Panc1 (cell line): ENCODE results near the gene ADCY4. TPM values are rescaled to one million over a fixed set of nuclear protein-coding genes. Genes with fewer than 3 reads are reported as not detected.

Experiments
- ATAC-seq: fragments of 200-7000 bp; cut with Tn5 transposase; 2 replicates; pipeline ENCODE4 v1.9.1; 2020; ENCODE audit warnings: mild to moderate bottlenecking, moderate library complexity
- BruUV-seq: library from RNA; stranded (reverse); fragments of 400-500 nt; replicated peaks from 2 replicates; lab custom pipeline; 2021; lab: Mats Ljungman, UMichigan
- CTCF ChIA-PET: fragments of 300-600 bp; sonication (Branson Sonifier 250); formaldehyde crosslinking; loops from one replicate; lab custom pipeline; 2022; ENCODE audit warnings: antibody characterized with exemption; lab: Charles Lee
- POLR2A ChIA-PET: fragments of 300-600 bp; sonication (Branson Sonifier 250); formaldehyde crosslinking; loops from one replicate; lab custom pipeline; 2022; ENCODE audit warnings: antibody characterized with exemption; lab: Charles Lee
- DNase-seq: peaks from one replicate; pipeline ENCODE4 v3.0.0-alpha.2; 2010; ENCODE audit warnings: low read depth, low spot score
- H3K27ac ChIP-seq: 2 replicates; pipeline ENCODE4 v1.5.1; 2011; ENCODE audit warnings: mild to moderate bottlenecking, low read length, inconsistent platforms
- H3K27me3 ChIP-seq: fragments of 200-500 bp; sonication (Bioruptor generic); 2 replicates; pipeline ENCODE4 v1.6.0; 2014; ENCODE audit warnings: low read length, inconsistent platforms; ENCODE audit not compliant: control insufficient read depth, insufficient read depth
- H3K36me3 ChIP-seq: fragments of 200-500 bp; sonication (Bioruptor generic); 2 replicates; pipeline ENCODE4 v1.5.1; 2014; ENCODE audit warnings: inconsistent platforms, mild to moderate bottlenecking, low read length, moderate library complexity; ENCODE audit not compliant: control insufficient read depth, insufficient read depth
- H3K4me1 ChIP-seq: 2 replicates; pipeline ENCODE4 v1.5.1; 2011; ENCODE audit warnings: inconsistent platforms, mild to moderate bottlenecking, low read length, moderate library complexity; ENCODE audit not compliant: control insufficient read depth, insufficient read depth
- H3K4me3 ChIP-seq, 2 experiments: 2 replicates each; pipeline ENCODE4 v1.5.1; 2011 to 2012; ENCODE audit warnings: low read depth in 2 of 2, low read length in 2 of 2, mild to moderate bottlenecking in 2 of 2, inconsistent platforms in 1 of 2, moderate library complexity in 1 of 2
- H3K9me3 ChIP-seq: fragments of 200-500 bp; sonication (Bioruptor generic); 2 replicates; pipeline ENCODE4 v1.5.1; 2014; ENCODE audit warnings: low read depth, mild to moderate bottlenecking, inconsistent platforms, low read length, moderate library complexity; ENCODE audit not compliant: control insufficient read depth, insufficient read depth
- POLR2AphosphoS5 ChIP-seq: IDR thresholded peaks from 2 replicates; pipeline ENCODE4 v1.6.1; 2012; ENCODE audit warnings: mild to moderate bottlenecking, low read depth, low read length, moderate library complexity
- SIN3A ChIP-seq: IDR thresholded peaks from 2 replicates; pipeline ENCODE4 v1.6.1; 2012; ENCODE audit warnings: low read depth, mild to moderate bottlenecking, low read length, moderate library complexity, borderline replicate concordance; ENCODE audit not compliant: insufficient read depth
- TCF7L2 ChIP-seq: IDR thresholded peaks from 2 replicates; pipeline ENCODE4 v1.6.1; 2011; ENCODE audit warnings: mild to moderate bottlenecking, low read depth, low read length, inconsistent platforms
- in situ Hi-C: cut with HindIII; loops from 2 replicates; pipeline ENCODE4 v1.10.0; 2016; ENCODE audit warnings: low sequenced_read_pairs, low pct_unique_long_range_greater_than_20kb
- intact Hi-C: fragments of 100-400 bp; cut with micrococcal nuclease; formaldehyde crosslinking; loops from one replicate; pipeline ENCODE4 v1.10.0; 2022; ENCODE audit not compliant: unreplicated experiment
- total RNA-seq: library from RNA; stranded (reverse); gene quantifications from one replicate; pipeline ENCODE4 v1.2.1, GENCODE V29; 2021; ENCODE audit not compliant: unreplicated experiment
- TF ChIP-seq, protein P1 (sequence below), 2 experiments: IDR thresholded peaks; 2 replicates each; pipeline ENCODE4 v1.6.1; 2011 to 2012; ENCODE audit warnings: low read depth in 2 of 2, control low read depth in 1 of 2, low read length in 1 of 2, mild to moderate bottlenecking in 1 of 2, moderate library complexity in 1 of 2; ENCODE audit not compliant: insufficient read depth in 1 of 2
- TF ChIP-seq, protein P2 (sequence below): fragments of 450-650 bp; IDR thresholded peaks from 2 replicates; pipeline ENCODE4 v1.5.1; 2017; ENCODE audit warnings: mild to moderate bottlenecking

The ADCY4 gene
- total RNA-seq, 1 experiment from 2014 or later: 0.21 TPM

DNA sequence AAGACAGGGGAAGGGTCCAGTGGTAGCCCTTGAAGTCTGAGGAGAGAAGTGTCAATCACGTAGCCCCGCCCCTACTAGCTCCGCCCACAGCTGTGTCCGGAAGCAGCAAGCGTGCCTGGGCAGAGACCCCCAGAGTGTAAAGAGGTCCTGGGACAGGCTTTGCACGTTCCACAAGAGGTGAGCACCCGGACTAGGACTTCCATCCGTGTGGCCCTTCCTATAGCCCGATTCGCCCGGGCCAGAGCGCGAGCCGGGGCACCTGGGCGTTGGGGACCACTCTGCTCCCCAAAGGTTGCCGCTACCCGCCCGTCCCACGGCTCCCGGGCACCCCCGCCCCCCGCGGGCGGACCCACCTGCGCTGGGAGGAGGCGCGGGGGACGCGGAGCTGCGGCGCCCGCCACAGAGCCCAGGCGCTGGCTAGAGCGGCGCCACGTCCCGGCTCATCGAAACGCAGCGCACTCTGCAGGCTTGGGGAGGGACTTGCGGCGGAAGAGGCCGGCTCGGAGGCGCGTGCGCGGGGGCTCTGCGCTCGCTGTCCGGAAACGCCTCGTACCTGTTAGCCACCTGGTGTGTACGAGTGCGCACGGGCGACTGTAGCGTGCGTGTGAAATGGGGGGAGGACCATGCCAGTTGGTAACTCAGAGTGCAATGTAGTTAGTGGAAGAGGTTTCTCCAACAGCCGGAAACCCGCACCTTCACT, 63.6 kb downstream of the ADCY4 start, which contains the start of gene RABGGTA:
Gene RABGGTA (minus strand): TSS at position 464 of the 700 bp plus-strand sequence. CDS start 482 bp downstream, outside the sequence.
- H3K4me1 ChIP-seq: peaks cover 3% of the 10 kb centered on the region; the same call in 1 of the 2 replicates
- ATAC-seq (peak; percentile 99), DNase-seq (peak; percentile 25)
- H3K27ac ChIP-seq: peak within 1 kb of the TSS; percentile 85
- H3K4me3 ChIP-seq: peak within 1 kb of the TSS; percentile 81 to 82
- BruUV-seq: no TSS peak
- H3K9me3 ChIP-seq: no peaks in the 10 kb centered on the region
- ChIA-PET CTCF (interaction anchor here (0.6 to 1.4 kb wide), 4 partner anchors 29 to 162 kb away, joined by 3 to 6 read pairs (median 4); partner anchors contain the start of gene TINF2), POLR2A (no interaction called here)
- in situ Hi-C loops (no loop called here), intact Hi-C loops (no loop called here)
- no peaks in the 10 kb centered on the region for H3K27me3 ChIP-seq
- no peaks in the 10 kb centered on the region for H3K36me3 ChIP-seq
- TF ChIP-seq, protein P1, sequence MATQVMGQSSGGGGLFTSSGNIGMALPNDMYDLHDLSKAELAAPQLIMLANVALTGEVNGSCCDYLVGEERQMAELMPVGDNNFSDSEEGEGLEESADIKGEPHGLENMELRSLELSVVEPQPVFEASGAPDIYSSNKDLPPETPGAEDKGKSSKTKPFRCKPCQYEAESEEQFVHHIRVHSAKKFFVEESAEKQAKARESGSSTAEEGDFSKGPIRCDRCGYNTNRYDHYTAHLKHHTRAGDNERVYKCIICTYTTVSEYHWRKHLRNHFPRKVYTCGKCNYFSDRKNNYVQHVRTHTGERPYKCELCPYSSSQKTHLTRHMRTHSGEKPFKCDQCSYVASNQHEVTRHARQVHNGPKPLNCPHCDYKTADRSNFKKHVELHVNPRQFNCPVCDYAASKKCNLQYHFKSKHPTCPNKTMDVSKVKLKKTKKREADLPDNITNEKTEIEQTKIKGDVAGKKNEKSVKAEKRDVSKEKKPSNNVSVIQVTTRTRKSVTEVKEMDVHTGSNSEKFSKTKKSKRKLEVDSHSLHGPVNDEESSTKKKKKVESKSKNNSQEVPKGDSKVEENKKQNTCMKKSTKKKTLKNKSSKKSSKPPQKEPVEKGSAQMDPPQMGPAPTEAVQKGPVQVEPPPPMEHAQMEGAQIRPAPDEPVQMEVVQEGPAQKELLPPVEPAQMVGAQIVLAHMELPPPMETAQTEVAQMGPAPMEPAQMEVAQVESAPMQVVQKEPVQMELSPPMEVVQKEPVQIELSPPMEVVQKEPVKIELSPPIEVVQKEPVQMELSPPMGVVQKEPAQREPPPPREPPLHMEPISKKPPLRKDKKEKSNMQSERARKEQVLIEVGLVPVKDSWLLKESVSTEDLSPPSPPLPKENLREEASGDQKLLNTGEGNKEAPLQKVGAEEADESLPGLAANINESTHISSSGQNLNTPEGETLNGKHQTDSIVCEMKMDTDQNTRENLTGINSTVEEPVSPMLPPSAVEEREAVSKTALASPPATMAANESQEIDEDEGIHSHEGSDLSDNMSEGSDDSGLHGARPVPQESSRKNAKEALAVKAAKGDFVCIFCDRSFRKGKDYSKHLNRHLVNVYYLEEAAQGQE (IDR thresholded peaks at IDR 0.05; ENCODE audit: insufficient read depth in 1 of 2, low read depth in 2 of 2, low read length in 1 of 2): peak in 1 of 2 experiments; percentile 37; a peak in 1 of 4 replicates
- TF ChIP-seq TCF7L2 (peak; percentile 18; the same call in 1 of the 2 replicates), POLR2AphosphoS5 (peak; percentile 70; the same call in 1 of the 2 replicates), SIN3A (no peak)
- TF ChIP-seq, protein P2, sequence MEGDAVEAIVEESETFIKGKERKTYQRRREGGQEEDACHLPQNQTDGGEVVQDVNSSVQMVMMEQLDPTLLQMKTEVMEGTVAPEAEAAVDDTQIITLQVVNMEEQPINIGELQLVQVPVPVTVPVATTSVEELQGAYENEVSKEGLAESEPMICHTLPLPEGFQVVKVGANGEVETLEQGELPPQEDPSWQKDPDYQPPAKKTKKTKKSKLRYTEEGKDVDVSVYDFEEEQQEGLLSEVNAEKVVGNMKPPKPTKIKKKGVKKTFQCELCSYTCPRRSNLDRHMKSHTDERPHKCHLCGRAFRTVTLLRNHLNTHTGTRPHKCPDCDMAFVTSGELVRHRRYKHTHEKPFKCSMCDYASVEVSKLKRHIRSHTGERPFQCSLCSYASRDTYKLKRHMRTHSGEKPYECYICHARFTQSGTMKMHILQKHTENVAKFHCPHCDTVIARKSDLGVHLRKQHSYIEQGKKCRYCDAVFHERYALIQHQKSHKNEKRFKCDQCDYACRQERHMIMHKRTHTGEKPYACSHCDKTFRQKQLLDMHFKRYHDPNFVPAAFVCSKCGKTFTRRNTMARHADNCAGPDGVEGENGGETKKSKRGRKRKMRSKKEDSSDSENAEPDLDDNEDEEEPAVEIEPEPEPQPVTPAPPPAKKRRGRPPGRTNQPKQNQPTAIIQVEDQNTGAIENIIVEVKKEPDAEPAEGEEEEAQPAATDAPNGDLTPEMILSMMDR: peak; percentile 86

DNA sequence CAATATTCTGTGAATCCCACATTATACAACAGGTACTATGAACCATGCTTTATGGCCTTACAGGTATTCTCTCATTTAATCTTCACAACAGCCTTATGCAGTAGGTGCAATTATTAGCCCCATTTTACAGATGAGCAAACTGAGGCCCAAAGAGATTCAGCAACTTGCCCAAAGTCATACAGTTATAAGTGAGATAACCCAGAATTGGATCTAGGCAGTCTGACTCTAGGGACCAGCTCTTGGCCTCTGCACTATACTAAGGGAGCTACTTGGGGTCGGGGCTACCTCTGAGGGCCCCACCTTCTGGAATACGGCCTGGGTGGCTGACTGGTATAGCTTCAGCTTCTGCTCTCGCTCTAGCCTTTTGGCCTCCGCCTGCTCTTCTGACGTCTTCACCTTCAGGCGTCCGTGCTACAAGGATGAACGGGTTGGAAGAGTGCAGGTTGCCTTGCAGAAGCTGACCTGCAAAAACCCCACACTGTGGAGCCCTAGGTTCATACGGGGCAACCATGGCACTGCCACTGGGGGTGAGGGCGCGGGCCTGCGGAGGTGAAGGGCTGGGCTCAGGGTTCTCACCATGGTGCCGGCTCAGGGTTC, 64.2 kb downstream of the ADCY4 start:
- H3K4me1 ChIP-seq: peaks cover 3% of the 10 kb centered on the region; the same call in 1 of the 2 replicates
- DNase-seq: no peak
- intact Hi-C loops: no loop called here
- TF ChIP-seq, protein P1 (IDR thresholded peaks at IDR 0.05; ENCODE audit: insufficient read depth in 1 of 2, low read depth in 2 of 2, low read length in 1 of 2): no peak
- TF ChIP-seq SIN3A (no peak), TCF7L2 (no peak), POLR2AphosphoS5 (no peak)
- TF ChIP-seq, protein P2: no peak
- H3K9me3 ChIP-seq: no peaks in the 10 kb centered on the region
- in situ Hi-C loops: no loop called here
- BruUV-seq: no TSS peak
- peak overlapping the region; percentile 84 for H3K27ac ChIP-seq
- H3K27me3 ChIP-seq: no peaks in the 10 kb centered on the region
- ChIA-PET CTCF (interaction anchor here (0.6 to 1.4 kb wide), 4 partner anchors 28 to 161 kb away, joined by 3 to 6 read pairs (median 4); partner anchors contain the start of gene TINF2), POLR2A (no interaction called here)
- no peaks in the 10 kb centered on the region for H3K36me3 ChIP-seq
- peak overlapping the region; percentile 81 to 82 for H3K4me3 ChIP-seq
- ATAC-seq: peak; percentile 46
